HS-27A (cell line): Measurements from ENCODE around the gene NIT2.

Experiments used
- DNase-seq: peaks from one replicate; pipeline ENCODE4 v3.0.0-alpha.2; 2012; ENCODE audit warnings: low read depth, missing footprints

The NIT2 gene

DNA sequence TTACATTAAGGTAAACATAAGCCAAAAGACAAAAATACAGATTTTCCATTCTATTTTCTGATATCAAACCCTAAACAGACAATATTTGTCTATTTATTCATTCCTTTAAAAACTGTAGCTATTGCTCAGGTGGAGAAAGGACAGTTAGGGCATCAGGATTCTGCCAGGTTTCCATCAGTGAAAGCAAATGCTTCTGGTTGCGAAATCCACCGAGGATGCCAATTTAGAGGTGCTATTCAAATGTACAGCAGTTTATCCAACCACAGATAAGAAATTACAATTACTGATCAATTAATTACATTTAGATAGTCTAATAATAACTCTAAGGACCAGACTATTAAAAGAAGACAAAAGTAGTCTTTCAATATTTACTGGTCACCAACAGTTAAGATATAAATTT lies 62.4 kb downstream of the NIT2 start:
- DNase-seq = no peak

- no peak for DNase-seq
Measured at GRCh38 chr3:100399341-100400071, 64.9 kb downstream of the NIT2 start.

DNA sequence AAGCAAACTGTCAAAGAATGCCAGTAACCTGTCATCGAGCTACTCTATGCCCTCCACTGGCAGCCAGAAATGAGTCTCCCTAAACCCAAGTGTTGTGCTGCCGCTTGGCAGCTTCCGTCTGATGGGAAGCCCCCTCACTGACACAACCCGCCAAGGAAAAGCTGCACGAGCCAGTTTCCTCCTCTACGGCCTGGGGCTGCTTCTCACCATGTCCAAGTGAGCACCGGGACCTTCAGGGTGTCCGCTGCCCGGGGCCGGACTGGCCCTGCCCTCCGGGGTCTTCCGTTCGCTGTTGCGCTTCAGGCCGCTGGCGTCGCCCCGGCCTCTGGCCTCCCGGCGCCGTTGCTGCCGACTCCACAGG lies 65.8 kb downstream of the NIT2 start:
- DNase-seq = no peak

DNA sequence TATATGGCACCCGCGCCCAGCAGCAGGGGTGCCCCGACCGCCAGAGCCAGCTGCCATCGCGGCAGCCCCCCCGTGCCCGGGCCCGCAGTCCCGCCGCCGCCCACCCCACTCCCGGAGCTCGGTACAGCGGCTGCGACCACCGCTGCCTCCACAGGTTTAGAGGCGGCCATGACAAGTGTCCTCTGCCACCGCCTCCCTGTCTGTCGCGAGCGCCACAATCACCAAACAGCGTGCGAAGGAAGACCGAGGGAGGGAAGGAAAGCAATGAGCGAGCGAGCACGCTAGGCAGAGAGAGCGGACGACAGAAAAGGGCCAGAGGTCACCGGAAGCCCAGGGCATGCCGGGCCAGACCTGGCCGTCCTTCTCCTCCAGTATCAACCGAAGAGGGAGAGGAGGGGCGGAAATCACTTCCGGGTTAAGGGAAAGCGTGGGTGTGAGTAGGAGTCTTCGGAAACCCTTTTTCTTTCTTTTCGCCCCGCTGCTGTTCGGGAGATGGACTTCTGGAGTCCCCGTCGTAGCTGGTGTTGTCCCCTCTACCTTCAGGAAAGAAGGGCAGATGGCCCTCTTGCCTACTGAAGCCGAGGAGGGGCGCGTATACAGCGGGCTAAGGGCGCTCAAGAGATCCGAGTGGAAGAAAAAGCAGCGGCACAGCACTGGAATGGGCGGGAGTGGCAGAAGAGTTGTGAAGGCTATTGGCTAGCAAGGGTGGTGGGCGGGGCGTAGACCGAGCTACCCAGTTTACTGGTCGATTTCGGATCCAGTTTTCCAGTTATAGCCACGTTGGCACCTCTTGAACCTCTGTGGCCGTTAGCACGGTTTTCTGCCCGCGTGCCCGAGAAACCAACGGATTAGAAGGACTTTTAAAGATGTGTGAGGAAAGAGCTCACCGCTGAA lies 66.5 kb downstream of the NIT2 start, which contains the start of the genes LNP1 and TOMM70:
Gene LNP1 (plus strand): TSS at position 760 of the 894 bp plus-strand sequence. CDS start 28,191 bp downstream, outside the sequence.
Gene TOMM70 (minus strand): TSS at position 310 of the 894 bp plus-strand sequence. CDS start 140 bp downstream, at position 170.
- peak; percentile 97 for DNase-seq

- no peak for DNase-seq
Measured at GRCh38 chr3:100401674-100402041, 67.1 kb downstream of the NIT2 start.

GRCh38 chr3:100402256-100402655 lies 67.7 kb downstream of the NIT2 start:
- no peak for DNase-seq

DNA sequence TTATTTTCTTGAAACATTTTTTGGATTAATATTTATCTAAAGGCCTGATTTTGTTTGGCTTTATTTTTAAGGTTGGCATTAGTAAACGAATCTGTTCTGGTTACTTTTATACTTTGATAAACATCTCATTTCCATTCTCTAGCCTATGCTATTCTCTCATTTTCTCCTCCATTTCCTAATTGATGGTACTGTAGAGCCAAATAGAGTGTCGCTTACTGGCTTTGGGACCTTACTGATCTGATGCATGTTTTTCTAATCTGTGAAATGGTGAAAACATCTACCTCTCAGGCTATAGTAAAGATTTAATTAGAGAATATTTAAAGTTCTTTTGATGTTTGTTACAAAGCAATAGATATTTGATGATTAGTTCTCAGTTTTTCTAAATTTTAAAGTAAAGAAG lies 68.3 kb downstream of the NIT2 start:
- no peak for DNase-seq

GRCh38 chr3:100403362-100404249 lies 69.0 kb downstream of the NIT2 start:
- no peak for DNase-seq

GRCh38 chr3:100404250-100404548 lies 69.6 kb downstream of the NIT2 start:
- DNase-seq = no peak

GRCh38 chr3:100407164-100407563 lies 72.6 kb downstream of the NIT2 start:
- no peak for DNase-seq

DNA sequence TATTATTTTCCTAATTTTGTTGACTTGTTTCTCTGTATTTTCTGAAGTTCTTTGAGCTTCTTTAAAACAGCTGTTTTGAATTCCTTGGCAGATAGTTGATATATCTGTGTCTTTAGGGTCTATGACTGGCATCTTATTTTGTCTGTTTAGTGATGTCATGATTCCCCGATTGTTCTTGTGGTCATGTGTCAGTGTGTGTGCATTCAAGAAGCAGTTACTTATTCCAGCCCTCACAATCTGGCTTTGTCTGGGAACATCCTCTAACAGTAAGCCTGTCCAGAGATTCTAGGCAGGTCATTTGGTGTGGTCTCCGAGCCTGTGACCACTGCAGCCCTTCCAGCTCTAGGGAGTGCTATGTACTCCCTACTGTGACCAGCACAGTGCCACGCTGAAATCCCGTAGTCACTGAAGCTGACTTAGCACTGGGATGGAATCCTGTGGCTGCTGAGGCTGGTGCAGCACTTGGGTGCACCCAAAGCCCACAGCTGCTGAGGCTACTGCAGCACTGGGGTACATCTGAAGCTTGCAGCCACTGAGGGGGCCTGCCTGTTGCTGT lies 73.5 kb downstream of the NIT2 start:
- DNase-seq = no peak
